ENCODE data around the gene CTCF. TPM values are rescaled to one million over a fixed set of nuclear protein-coding genes. Genes with fewer than 3 reads are reported as not detected.
A peak's percentile ranks its signal among the peaks of the same experiment; 100 is the strongest.

CTCF gene
- total RNA-seq, 2 experiments from 2014 or later = 74.9 to 76.9 TPM

DNA sequence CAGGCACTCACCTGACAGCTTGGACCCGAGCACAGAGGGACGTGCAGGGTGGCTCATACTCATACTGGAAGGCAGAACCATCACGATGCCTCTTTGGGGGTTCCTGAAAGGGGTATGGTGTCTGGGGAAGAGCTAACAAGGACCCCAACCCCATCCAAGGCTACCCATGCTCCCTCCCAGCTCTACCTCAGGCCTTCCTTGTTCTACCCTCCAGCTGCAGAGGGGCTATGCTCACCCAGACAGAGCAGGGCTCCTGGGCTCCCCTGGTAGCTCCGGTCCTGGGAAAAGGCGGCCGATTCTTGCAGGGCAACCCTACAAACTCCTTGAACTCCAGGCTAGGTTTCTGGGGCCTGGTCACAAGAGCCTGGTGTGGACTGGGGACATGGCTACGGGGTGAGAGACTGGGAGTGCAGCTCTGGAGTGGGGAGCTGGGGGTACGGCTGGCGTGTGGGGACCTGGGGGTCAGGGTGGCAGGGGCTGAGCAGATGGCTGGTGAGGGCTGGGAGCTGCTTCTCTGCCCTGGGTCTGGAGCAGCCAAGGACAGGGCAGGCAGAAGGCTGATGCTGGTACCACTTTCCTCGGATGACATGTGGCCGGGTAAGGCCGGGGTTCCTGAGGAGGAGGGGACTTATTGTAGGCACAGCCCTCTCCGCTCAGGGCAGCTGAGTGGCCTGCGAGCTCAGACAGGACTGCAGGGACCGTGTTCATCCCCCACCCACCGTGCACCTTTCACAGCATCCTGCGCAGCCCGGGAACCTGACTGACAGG, 95.6 kb downstream of the CTCF start:
- peak overlapping the region; percentile 89 for H3K4me3 Mint-ChIP-seq
- peaks cover 37% of the 10 kb centered on the region for H3K36me3 Mint-ChIP-seq (ENCODE audit: low read depth)
- H3K27me3 Mint-ChIP-seq = no peaks in the 10 kb centered on the region
- CTCF ChIA-PET = interaction anchor here (1.2 to 16.7 kb wide), 7 partner anchors 9 to 176 kb away, joined by 3 to 179 read pairs (median 4); partner anchors contain the start of gene CARMIL2
- POLR2A ChIA-PET = interaction anchor here (0.9 to 6.6 kb wide), 10 partner anchors 7 to 177 kb away, joined by 3 to 109 read pairs (median 4); partner anchors contain the start of genes ATP6V0D1, CARMIL2, CTCF and GFOD2
- H3K4me1 Mint-ChIP-seq = peaks cover 31% of the 10 kb centered on the region
- DNase-seq = no peak
- H3K27ac Mint-ChIP-seq = no peak overlapping the region
- no peaks in the 10 kb centered on the region for H3K9me3 Mint-ChIP-seq

DNA sequence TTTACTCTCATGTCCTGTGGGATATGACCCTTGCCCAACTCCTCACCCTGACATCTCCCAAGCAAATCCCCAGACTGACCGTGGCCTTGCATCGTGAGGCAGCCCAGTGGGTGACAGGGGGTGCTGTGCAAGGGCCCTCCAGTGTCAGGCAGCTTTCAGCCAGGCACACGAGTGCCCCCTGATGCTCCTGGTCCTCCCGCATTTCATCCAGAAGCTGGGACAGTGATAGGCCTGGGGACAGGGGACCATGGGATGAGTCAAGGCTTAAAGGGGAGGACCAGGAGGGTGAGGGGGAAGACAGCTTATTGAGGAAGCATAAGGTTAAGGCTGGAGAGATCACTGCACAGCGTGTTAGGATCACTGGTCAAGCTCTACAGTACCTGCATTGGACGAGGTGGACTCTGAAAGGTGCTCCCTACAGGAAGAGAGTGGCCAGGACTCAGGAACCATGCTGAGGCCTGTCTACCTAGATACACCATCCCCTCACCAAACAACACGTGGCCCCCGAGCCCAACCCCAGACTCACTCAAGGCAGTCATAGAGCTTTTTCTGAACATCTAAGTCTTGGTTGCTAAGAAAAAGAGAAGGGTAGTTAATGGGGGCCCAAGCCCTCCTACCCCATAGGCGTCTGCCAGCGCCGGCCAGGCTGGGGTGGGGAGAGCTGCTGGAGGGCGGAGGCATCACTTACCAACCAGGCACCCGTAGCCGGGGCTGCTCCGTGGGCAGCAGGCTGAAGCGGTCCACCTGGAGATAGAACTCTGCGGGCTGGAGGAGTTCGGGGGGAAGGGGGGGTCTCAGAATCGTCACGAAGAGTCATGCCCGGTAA, 96.7 kb downstream of the CTCF start:
- peak overlapping the region; percentile 89 for H3K4me3 Mint-ChIP-seq
- no peak for DNase-seq

DNA sequence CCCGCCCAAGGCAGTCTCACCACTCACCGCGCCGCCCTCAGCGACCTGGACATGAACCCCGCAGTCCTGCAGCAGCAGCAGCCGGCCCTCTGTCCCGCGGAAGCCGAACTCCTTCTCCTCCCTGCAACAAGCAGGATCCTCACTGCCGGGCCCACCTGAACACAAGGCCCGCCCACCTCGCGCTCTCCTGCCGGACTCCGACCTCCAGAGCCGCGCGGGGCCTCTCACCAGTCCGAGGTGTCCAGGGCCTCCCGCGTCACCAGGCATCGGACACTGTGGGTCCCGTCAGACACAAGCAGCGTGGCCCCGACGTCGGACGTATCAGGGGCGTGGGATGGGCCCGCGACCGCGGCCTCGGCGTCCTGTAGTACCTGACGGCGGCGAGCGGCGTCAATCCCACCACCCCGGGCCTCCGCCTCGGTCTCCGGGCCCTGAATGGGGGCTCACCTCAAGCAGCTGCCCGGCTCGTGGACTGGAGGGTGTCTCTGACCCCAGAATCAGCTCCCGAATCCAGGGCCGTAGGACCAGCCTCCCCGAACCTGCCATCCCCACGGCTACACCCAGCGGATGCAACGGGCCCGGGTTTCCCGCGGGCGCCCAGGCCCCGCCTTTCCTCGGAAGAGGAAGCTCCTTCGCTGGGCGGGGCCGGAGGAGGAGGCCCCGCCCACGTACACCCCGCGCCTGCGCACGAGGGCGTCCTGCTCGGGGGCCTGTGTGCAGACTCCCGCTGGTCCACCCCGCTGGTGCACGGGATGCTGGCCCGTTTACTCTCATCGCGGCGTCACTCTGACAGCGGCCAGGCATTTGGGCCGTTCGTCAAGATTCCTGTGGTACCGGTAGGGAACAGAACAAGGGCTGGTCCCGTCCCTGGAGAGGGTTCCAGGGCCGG, 97.6 kb downstream of the CTCF start, which contains the start of gene ACD:
Gene ACD (minus strand): TSS at position 586 of the 889 bp plus-strand sequence. CDS start 40 bp downstream, at position 546.
- DNase-seq = peak; percentile 94
- no peaks in the 10 kb centered on the region for H3K27me3 Mint-ChIP-seq
- H3K27ac Mint-ChIP-seq = peak within 1 kb of the TSS; percentile 96
- ChIA-PET POLR2A (interaction anchor here (0.6 to 6.6 kb wide), 24 partner anchors 9 to 425 kb away, joined by 3 to 109 read pairs (median 5); partner anchors contain the start of genes ATP6V0D1, CARMIL2, CTCF and GFOD2), CTCF (interaction anchor here (0.6 to 16.7 kb wide), 13 partner anchors 9 to 181 kb away, joined by 3 to 179 read pairs (median 4); partner anchors contain the start of genes ATP6V0D1, CARMIL2, CTCF and RANBP10)
- H3K4me3 Mint-ChIP-seq = peak within 1 kb of the TSS; percentile 89
- H3K4me1 Mint-ChIP-seq = peaks cover 34% of the 10 kb centered on the region
- peaks cover 28% of the 10 kb centered on the region for H3K36me3 Mint-ChIP-seq (ENCODE audit: low read depth)
- no peaks in the 10 kb centered on the region for H3K9me3 Mint-ChIP-seq

More for the DNA sequence above, 96.7 kb downstream of the CTCF start:
- Mint-ChIP-seq H3K36me3 (ENCODE audit: low read depth) (peaks cover 35% of the 10 kb centered on the region), H3K27ac (peak overlapping the region; percentile 96), H3K4me1 (peaks cover 32% of the 10 kb centered on the region), H3K9me3 (no peaks in the 10 kb centered on the region), H3K27me3 (no peaks in the 10 kb centered on the region)
- POLR2A ChIA-PET = interaction anchor here (0.6 to 6.6 kb wide), 14 partner anchors 8 to 234 kb away, joined by 3 to 109 read pairs (median 7); partner anchors contain the start of genes CARMIL2, CTCF, GFOD2 and PSKH1
- CTCF ChIA-PET = interaction anchor here (0.5 to 16.7 kb wide), 7 partner anchors 11 to 174 kb away, joined by 3 to 179 read pairs (median 4); partner anchors contain the start of gene CARMIL2

DNA sequence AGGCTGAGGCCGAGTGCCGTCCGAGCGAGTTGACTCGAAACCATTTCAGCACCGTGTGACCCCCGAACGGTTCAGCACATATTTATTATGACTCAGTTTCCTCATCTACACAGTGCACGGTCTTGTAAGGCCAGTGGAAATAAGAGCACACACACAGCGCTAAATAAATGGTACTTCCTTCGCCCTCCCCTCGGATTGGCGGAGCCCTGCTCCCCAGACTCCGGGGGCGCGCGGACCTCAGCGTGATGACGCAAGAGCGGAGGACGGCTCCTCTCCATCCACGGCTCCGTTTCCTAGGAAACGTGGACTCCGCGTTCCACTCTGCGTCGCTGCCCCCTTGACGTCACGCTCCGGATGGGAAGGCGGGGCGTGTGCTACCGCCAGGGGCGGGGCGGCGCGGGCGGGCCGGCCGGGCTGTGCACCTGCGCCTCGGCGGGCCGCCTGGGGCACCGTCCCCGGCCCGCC, 98.3 kb downstream of the CTCF start, which contains the start of gene PARD6A:
Gene PARD6A (plus strand): TSS at position 397 of the 465 bp plus-strand sequence. CDS start 79 bp downstream, outside the sequence.
- Mint-ChIP-seq H3K36me3 (ENCODE audit: low read depth) (peaks cover 24% of the 10 kb centered on the region), H3K9me3 (no peaks in the 10 kb centered on the region), H3K27me3 (no peaks in the 10 kb centered on the region), H3K27ac (peak within 1 kb of the TSS; percentile 96), H3K4me3 (peak within 1 kb of the TSS; percentile 89), H3K4me1 (peaks cover 35% of the 10 kb centered on the region)
- ChIA-PET CTCF (interaction anchor here (0.5 to 16.7 kb wide), 12 partner anchors 8 to 809 kb away, joined by 3 to 179 read pairs (median 4); partner anchors contain the start of genes ATP6V0D1, CARMIL2, CTCF and RANBP10), POLR2A (interaction anchor here (0.6 to 6.6 kb wide), 23 partner anchors 9 to 425 kb away, joined by 3 to 109 read pairs (median 5); partner anchors contain the start of genes ATP6V0D1, CARMIL2, CTCF and GFOD2)
- peak; percentile 97 for DNase-seq

DNA sequence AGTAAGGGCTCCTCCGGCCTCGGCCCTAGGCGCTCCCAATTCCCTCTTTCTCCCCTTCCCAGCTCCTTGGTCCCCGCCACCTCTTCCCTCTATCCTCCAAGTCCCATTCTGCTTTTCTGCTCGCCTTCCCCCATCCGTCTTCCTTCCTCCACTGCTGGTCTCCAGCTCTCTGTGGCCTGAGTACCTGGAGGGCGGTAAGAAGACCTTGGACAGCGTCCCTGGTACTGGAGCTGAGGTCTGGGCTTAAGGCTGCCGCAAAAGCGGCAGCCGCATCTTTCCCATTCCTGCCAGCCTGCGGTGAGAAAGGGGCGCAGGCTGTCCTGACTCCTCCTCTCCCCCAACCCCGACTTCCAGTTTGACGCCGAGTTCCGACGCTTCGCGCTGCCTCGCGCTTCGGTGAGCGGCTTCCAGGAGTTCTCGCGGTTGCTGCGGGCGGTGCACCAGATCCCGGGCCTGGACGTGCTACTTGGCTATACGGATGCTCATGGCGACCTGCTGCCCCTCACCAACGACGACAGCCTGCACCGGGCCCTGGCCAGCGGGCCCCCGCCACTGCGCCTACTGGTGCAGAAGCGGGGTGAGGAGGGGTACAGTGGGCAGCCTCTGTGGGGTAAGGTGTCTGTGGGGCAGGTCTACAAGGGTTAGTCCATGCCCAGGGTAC, 98.9 kb downstream of the CTCF start:
- H3K27me3 Mint-ChIP-seq = no peaks in the 10 kb centered on the region
- H3K27ac Mint-ChIP-seq = peak overlapping the region; percentile 78
- CTCF ChIA-PET = interaction anchor here (0.5 to 16.7 kb wide), 3 partner anchors 114 to 808 kb away, joined by 4 to 179 read pairs (median 36); no protein-coding TSS in a partner anchor
- peaks cover 19% of the 10 kb centered on the region for H3K36me3 Mint-ChIP-seq (ENCODE audit: low read depth)
- H3K4me3 Mint-ChIP-seq = peak overlapping the region; percentile 89
- peaks cover 37% of the 10 kb centered on the region for H3K4me1 Mint-ChIP-seq
- POLR2A ChIA-PET = interaction anchor here (0.7 to 6.6 kb wide), 11 partner anchors 10 to 424 kb away, joined by 3 to 109 read pairs (median 7); partner anchors contain the start of genes ATP6V0D1, CARMIL2, CTCF and NFATC3
- no peaks in the 10 kb centered on the region for H3K9me3 Mint-ChIP-seq
- DNase-seq = peak; percentile 47

DNA sequence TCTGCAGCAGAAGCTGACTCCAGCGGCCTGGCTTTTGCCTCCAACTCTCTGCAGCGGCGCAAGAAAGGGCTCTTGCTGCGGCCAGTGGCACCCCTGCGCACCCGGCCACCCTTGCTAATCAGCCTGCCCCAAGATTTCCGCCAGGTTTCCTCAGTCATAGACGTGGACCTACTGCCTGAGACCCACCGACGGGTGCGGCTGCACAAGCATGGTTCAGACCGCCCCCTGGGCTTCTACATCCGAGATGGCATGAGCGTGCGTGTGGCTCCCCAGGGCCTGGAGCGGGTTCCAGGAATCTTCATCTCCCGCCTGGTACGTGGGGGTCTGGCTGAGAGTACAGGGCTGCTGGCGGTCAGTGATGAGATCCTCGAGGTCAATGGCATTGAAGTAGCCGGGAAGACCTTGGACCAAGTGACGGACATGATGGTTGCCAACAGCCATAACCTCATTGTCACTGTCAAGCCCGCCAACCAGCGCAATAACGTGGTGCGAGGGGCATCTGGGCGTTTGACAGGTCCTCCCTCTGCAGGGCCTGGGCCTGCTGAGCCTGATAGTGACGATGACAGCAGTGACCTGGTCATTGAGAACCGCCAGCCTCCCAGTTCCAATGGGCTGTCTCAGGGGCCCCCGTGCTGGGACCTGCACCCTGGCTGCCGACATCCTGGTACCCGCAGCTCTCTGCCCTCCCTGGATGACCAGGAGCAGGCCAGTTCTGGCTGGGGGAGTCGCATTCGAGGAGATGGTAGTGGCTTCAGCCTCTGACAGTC, 99.7 kb downstream of the CTCF start:
- DNase-seq = no peak
- Mint-ChIP-seq H3K27me3 (no peaks in the 10 kb centered on the region), H3K4me3 (peak overlapping the region; percentile 89), H3K9me3 (no peaks in the 10 kb centered on the region), H3K36me3 (ENCODE audit: low read depth) (peaks cover 16% of the 10 kb centered on the region), H3K4me1 (peaks cover 42% of the 10 kb centered on the region), H3K27ac (no peak overlapping the region)
- ChIA-PET CTCF (interaction anchor here (1.0 to 16.7 kb wide), 11 partner anchors 11 to 186 kb away, joined by 3 to 179 read pairs (median 6); partner anchors contain the start of genes ATP6V0D1, CARMIL2, CENPT and CTCF), POLR2A (interaction anchor here (0.9 to 6.6 kb wide), 3 partner anchors 16 to 114 kb away, joined by 3 to 109 read pairs (median 16); partner anchors contain the start of gene CARMIL2)

DNA sequence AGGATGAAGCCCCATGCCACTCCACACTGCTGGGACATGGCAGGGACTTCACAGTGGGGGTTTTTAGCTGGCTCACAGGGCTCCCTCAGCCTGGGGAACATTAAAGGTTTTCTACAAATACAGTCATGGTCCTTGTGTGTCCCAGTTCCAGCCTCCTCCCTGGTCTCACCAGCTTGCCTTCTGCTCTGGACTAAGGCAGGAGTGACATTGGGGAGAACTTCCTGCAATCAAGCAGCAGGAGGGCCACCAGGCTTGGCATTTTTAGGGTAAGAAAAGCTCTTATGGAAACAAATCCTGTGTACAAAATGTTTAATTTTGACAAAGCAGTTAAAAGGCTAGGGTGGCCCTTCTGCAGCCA, 100.3 kb downstream of the CTCF start:
- peaks cover 48% of the 10 kb centered on the region for H3K4me1 Mint-ChIP-seq
- no peak overlapping the region for H3K4me3 Mint-ChIP-seq
- DNase-seq = no peak
- CTCF ChIA-PET = interaction anchor here (0.7 to 16.7 kb wide), 13 partner anchors 10 to 273 kb away, joined by 3 to 179 read pairs (median 5); partner anchors contain the start of genes ATP6V0D1, CARMIL2, CENPT and CTCF
- H3K36me3 Mint-ChIP-seq (ENCODE audit: low read depth) = peaks cover 13% of the 10 kb centered on the region
- no peaks in the 10 kb centered on the region for H3K9me3 Mint-ChIP-seq
- H3K27me3 Mint-ChIP-seq = no peaks in the 10 kb centered on the region
- no peak overlapping the region for H3K27ac Mint-ChIP-seq
- POLR2A ChIA-PET = interaction anchor here (0.8 to 0.9 kb wide), 2 partner anchors 28 to 109 kb away, joined by 3 read pairs; no protein-coding TSS in a partner anchor

DNA sequence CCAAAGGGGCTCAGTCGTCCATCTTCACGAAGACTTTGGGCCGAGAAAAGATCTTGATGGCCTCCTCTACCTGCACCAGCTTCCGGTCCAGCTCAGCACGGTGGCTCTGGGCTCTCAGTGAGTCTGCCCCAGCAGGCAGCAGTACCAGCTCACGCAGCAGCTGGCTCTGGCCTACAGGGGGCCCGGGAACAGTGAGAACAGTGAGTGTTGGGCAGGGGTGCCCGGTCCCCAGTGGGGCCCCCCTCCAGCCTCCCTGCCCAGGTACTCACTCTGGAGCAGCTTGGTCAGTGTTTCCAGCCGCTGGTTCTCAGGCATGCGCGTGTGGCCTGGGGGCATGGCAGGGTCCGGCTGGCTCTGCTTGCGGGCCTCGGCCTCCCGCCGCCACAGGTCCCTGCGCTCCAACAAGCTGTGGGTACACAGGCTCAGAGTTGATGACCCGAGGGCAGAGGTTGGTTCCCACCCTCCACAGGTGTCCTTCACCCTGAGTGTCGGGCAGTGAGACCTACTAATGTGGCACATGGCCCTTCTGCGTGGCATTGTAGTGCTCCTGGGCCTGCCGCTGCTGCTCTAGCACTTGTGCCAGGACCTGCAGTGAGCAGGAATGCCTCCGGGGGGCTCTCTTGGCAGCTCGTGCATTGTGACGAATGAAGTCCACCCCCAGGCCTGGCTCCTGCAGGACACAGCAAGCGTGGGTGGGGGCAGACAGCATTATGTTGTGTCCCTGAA, 101.0 kb downstream of the CTCF start:
- peaks cover 48% of the 10 kb centered on the region for H3K4me1 Mint-ChIP-seq
- peaks cover 9% of the 10 kb centered on the region for H3K36me3 Mint-ChIP-seq (ENCODE audit: low read depth)
- ChIA-PET CTCF (interaction anchor here (0.7 to 16.7 kb wide), 15 partner anchors 9 to 272 kb away, joined by 3 to 179 read pairs (median 5); partner anchors contain the start of genes ATP6V0D1, CARMIL2, CENPT and CTCF), POLR2A (interaction anchor here (0.8 to 3.7 kb wide), 4 partner anchors 18 to 142 kb away, joined by 3 to 15 read pairs (median 4); partner anchors contain the start of gene CARMIL2)
- H3K27ac Mint-ChIP-seq = no peak overlapping the region
- H3K4me3 Mint-ChIP-seq = no peak overlapping the region
- no peaks in the 10 kb centered on the region for H3K9me3 Mint-ChIP-seq
- DNase-seq = peak; percentile 45
- H3K27me3 Mint-ChIP-seq = no peaks in the 10 kb centered on the region

DNA sequence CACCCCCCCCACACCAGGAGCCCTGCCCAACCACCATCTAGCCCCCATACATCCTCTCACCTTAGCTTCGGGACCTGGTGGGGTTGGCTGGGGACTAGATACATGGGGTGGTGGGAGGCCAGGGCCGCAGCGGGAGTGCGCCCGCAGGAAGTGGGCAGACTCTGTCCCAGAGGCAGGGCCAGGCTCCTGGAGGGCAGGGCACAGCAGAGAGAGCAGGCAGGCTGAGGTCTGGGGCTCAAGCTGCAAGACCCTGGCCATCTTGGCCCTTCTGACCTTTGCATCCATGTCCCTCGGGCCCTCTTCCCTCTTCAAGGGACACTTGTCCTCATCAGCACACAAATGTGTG, 101.5 kb downstream of the CTCF start:
- Mint-ChIP-seq H3K9me3 (no peaks in the 10 kb centered on the region), H3K4me1 (peaks cover 43% of the 10 kb centered on the region), H3K27ac (no peak overlapping the region), H3K4me3 (no peak overlapping the region), H3K27me3 (no peaks in the 10 kb centered on the region), H3K36me3 (ENCODE audit: low read depth) (peaks cover 9% of the 10 kb centered on the region)
- ChIA-PET POLR2A (interaction anchor here (1.2 to 3.7 kb wide), 3 partner anchors 18 to 143 kb away, joined by 4 to 15 read pairs (median 4); partner anchors contain the start of gene CARMIL2), CTCF (interaction anchor here (0.9 to 16.7 kb wide), 10 partner anchors 9 to 271 kb away, joined by 3 to 179 read pairs (median 7); partner anchors contain the start of genes CARMIL2, CENPT and CTCF)
- no peak for DNase-seq
